ENCODE measurements around the gene IGSF11. TPM values are rescaled to one million over a fixed set of nuclear protein-coding genes. Genes with fewer than 3 reads are reported as not detected.

IGSF11 gene
- total RNA-seq, 3 donors from 2014 or later, result 0.63 to 5.9 TPM; not detected in 1

DNA sequence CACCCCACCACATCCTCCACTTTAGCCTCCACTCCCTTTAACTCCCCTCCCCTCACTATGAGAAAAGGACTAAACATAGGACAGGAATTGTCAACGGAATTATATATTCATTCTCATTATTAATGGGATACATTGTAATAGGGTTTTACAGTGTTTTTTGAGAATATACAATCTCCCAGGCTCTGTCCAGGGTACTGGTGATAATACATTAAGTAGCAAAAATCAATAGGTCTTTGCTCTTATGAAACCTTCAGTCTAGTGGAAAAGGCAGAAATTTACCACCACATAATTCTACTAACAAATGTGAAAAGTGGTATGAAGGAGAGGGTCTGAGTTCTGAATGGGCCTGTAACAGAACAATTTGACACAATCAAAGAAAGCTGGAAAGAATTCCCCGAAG is 28.2 kb upstream of the IGSF11 start:
- Histone ChIP-seq H3K4me1 (ENCODE audit: low read depth) (no peaks in the 10 kb centered on the region), H3K36me3 (ENCODE audit: low read depth) (no peaks in the 10 kb centered on the region), H3K4me3 (no peak overlapping the region), H3K9me3 (no peaks in the 10 kb centered on the region)
- intact Hi-C loops (cut with DNase I, micrococcal nuclease), result no loop called here
- TF ChIP-seq, protein P1, sequence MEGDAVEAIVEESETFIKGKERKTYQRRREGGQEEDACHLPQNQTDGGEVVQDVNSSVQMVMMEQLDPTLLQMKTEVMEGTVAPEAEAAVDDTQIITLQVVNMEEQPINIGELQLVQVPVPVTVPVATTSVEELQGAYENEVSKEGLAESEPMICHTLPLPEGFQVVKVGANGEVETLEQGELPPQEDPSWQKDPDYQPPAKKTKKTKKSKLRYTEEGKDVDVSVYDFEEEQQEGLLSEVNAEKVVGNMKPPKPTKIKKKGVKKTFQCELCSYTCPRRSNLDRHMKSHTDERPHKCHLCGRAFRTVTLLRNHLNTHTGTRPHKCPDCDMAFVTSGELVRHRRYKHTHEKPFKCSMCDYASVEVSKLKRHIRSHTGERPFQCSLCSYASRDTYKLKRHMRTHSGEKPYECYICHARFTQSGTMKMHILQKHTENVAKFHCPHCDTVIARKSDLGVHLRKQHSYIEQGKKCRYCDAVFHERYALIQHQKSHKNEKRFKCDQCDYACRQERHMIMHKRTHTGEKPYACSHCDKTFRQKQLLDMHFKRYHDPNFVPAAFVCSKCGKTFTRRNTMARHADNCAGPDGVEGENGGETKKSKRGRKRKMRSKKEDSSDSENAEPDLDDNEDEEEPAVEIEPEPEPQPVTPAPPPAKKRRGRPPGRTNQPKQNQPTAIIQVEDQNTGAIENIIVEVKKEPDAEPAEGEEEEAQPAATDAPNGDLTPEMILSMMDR (IDR thresholded peaks at IDR 0.05), result no peak
- ATAC-seq, result no peak
- DNase-seq, result no peak

DNA sequence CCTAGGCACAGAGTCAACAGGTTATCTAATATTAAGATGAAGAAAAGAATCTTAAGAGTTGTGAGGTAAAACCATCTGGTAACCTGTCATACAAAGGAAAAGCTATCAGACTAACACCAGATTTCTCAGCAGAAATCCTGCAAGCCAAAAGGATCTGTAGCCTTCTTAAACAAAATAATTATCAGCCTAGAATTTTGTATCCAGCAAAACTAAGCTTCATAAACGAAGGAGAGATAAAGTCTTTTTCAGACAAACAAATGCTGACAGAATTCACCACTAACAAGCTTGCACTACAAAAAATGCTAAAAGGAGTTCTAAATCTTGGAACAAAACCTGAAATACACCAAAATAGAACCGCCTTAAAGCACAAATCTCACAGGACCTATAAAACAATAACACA is 9.9 kb upstream of the IGSF11 start:
- Histone ChIP-seq H3K4me3 (no peak overlapping the region), H3K4me1 (ENCODE audit: low read depth) (no peaks in the 10 kb centered on the region), H3K36me3 (ENCODE audit: low read depth) (no peaks in the 10 kb centered on the region), H3K9me3 (no peaks in the 10 kb centered on the region)
- intact Hi-C loops (cut with DNase I, micrococcal nuclease), result no loop called here
- ATAC-seq (no peak), DNase-seq (no peak)
- TF ChIP-seq, protein P1 (IDR thresholded peaks at IDR 0.05), result no peak

DNA sequence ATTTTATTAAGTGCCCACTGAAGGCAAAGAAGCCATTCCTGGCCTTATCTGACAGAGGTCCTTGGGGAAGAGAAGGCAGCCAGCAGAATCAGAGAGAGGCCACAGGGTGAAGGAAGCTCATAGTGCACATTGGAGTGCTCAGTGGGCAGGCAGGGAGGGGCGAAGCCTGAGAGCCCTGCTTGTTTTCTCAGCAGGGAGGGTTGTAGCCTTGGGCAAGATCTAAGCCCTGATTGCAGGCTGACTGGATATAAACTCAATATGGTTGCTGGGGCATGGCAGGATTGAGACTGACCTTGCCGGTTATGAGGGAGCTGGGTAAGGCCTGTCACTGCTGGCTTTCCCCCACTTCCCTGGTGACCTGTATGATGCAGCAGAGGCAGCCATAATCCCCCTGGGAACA is 7.5 kb upstream of the IGSF11 start:
- Histone ChIP-seq H3K36me3 (ENCODE audit: low read depth) (no peaks in the 10 kb centered on the region), H3K9me3 (no peaks in the 10 kb centered on the region), H3K4me3 (no peak overlapping the region), H3K4me1 (ENCODE audit: low read depth) (no peaks in the 10 kb centered on the region)
- DNase-seq (no peak), ATAC-seq (no peak)
- intact Hi-C loops (cut with DNase I, micrococcal nuclease), result no loop called here
- TF ChIP-seq, protein P1 (IDR thresholded peaks at IDR 0.05), result no peak

DNA sequence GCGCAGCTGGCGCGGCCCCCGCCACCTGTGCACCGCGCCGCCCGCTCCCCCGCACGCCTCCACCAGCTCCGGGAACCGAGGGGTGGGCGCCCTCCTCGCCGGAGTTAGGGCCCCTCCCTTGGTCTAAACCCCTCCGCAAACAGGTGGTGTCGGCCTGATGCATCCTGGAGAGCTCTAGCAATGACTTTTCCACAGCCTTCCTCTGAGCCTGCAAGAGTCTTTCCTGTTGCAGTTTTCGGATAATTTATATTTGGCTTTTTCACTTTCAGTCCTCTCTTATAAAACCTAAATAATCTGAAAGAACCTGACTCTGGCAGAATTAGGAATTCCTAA is 334 bp upstream of the IGSF11 start:
- ATAC-seq, result no peak
- H3K36me3 ChIP-seq (ENCODE audit: low read depth), result no peaks in the 10 kb centered on the region

DNA sequence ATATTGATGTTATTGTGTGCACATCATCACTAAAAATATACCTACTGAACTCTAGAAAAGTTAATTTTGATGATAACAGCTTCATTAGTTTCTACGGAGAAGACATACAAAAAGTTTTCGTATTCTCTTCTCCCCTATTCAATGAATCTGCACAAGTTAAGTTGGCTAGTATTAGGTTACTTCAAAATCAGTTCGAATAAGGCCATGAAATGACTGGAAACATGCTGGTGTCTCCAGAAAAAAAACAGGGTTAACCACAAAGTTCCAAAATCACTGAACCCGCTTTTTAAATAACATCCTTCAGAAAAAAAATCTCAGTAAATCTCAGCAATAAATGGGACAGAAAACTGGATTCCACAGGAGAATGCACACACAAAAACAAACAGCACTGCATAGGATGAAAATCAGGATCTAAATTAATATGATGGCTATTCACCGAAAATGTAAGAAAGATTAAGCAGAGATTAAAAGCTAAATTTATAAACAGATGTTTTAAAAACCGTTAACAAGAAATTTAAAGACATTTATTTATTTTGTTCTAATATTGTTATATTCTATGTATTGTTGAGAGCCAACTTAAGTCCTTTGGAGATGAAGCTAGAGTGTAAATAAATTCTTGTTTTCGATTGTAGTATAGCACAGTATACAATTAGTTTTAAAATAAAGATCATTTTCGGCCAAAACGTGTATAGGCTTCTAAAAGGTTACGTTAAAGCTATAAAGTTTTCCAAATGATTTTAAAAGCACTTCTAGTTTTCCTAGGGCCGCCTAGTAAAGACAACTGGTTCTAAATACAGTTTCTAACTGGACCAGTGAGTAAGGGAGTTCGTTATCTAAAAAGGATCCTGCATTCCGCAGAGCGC is 1.0 kb downstream of the IGSF11 start:
- Histone ChIP-seq H3K36me3 (ENCODE audit: low read depth) (no peaks in the 10 kb centered on the region), H3K4me1 (ENCODE audit: low read depth) (no peaks in the 10 kb centered on the region), H3K9me3 (no peaks in the 10 kb centered on the region), H3K4me3 (no peak overlapping the region)
- ATAC-seq (no peak), DNase-seq (no peak)
- intact Hi-C loops (cut with DNase I, micrococcal nuclease), result loop anchor here in 1 of 2 donors (5.0 kb wide), 1 partner anchor 151 kb away; no protein-coding TSS in a partner anchor
- TF ChIP-seq, protein P1 (IDR thresholded peaks at IDR 0.05), result no peak

More for the DNA sequence above, 334 bp upstream of the IGSF11 start:
- TF ChIP-seq, protein P1 (IDR thresholded peaks at IDR 0.05), result no peak
- Histone ChIP-seq H3K4me3 (no peak overlapping the region), H3K4me1 (ENCODE audit: low read depth) (no peaks in the 10 kb centered on the region), H3K9me3 (no peaks in the 10 kb centered on the region)
- DNase-seq, result no peak
- intact Hi-C loops (cut with DNase I, micrococcal nuclease), result no loop called here

Measured in mucosa of descending colon (tissue), 3 donors.